ENCODE data around the gene SLC12A1. TPM values are rescaled to one million over a fixed set of nuclear protein-coding genes. Genes with fewer than 3 reads are reported as not detected.

SLC12A1 gene
- total RNA-seq, 1 experiment from 2014 or later: not detected

DNA sequence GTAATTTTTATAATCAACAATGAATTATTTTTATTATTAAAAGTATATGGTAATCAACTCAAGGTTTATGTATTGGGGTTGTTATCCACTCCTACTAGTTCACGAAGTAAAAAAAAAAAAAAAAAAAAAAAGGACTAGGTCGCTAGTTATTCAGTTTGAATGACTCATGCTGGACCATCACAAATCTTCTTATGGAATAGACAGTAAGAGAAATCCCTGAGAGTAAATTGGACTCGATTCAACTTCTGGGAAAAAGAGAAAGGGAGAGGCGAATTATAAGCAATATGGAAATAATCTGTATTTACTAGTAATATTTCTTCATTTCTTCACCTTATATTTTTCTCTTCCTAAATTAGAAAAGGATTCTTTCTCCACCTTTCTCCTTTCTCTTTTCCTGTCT, 30.0 kb upstream of the SLC12A1 start:
- Histone ChIP-seq H3K4me3 (ENCODE audit: low read depth in 2 of 2, low read length in 2 of 2) (peak overlapping the region in 1 of 2 experiments; percentile 72; a peak in 2 of 4 replicates), H3K27me3 (ENCODE audit: control insufficient read depth, insufficient read depth, low read length) (no peaks in the 10 kb centered on the region), H3K36me3 (ENCODE audit: control insufficient read depth, insufficient read depth, low read length) (no peaks in the 10 kb centered on the region), H3K27ac (ENCODE audit: low read length) (0 out of 2 replicates have a peak overlapping the region, but pooled peaks have one; percentile 86), H3K9me3 (ENCODE audit: control insufficient read depth, insufficient read depth, low read depth, low read length) (no peaks in the 10 kb centered on the region), H3K4me1 (ENCODE audit: control insufficient read depth, insufficient read depth, low read length) (peaks cover 14% of the 10 kb centered on the region; the same call in 1 of the 2 replicates)
- DNase-seq (ENCODE audit: low read depth, low spot score) (no peak), ATAC-seq (no peak)
- BruUV-seq (replicated peaks): no TSS peak
- CTCF ChIA-PET: no interaction called here
- in situ Hi-C loops (cut with HindIII; ENCODE audit: low pct_unique_long_range_greater_than_20kb, low sequenced_read_pairs) (no loop called here), intact Hi-C loops (cut with micrococcal nuclease; ENCODE audit: unreplicated experiment) (no loop called here)
- TF ChIP-seq SIN3A (IDR thresholded peaks at IDR 0.05; ENCODE audit: borderline replicate concordance, insufficient read depth, low read depth, low read length) (no peak), TCF7L2 (IDR thresholded peaks at IDR 0.05; ENCODE audit: low read depth, low read length) (no peak), POLR2AphosphoS5 (IDR thresholded peaks at IDR 0.05; ENCODE audit: low read depth, low read length) (no peak)
- TF ChIP-seq, protein P1, sequence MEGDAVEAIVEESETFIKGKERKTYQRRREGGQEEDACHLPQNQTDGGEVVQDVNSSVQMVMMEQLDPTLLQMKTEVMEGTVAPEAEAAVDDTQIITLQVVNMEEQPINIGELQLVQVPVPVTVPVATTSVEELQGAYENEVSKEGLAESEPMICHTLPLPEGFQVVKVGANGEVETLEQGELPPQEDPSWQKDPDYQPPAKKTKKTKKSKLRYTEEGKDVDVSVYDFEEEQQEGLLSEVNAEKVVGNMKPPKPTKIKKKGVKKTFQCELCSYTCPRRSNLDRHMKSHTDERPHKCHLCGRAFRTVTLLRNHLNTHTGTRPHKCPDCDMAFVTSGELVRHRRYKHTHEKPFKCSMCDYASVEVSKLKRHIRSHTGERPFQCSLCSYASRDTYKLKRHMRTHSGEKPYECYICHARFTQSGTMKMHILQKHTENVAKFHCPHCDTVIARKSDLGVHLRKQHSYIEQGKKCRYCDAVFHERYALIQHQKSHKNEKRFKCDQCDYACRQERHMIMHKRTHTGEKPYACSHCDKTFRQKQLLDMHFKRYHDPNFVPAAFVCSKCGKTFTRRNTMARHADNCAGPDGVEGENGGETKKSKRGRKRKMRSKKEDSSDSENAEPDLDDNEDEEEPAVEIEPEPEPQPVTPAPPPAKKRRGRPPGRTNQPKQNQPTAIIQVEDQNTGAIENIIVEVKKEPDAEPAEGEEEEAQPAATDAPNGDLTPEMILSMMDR (IDR thresholded peaks at IDR 0.05): no peak
- TF ChIP-seq, protein P2, sequence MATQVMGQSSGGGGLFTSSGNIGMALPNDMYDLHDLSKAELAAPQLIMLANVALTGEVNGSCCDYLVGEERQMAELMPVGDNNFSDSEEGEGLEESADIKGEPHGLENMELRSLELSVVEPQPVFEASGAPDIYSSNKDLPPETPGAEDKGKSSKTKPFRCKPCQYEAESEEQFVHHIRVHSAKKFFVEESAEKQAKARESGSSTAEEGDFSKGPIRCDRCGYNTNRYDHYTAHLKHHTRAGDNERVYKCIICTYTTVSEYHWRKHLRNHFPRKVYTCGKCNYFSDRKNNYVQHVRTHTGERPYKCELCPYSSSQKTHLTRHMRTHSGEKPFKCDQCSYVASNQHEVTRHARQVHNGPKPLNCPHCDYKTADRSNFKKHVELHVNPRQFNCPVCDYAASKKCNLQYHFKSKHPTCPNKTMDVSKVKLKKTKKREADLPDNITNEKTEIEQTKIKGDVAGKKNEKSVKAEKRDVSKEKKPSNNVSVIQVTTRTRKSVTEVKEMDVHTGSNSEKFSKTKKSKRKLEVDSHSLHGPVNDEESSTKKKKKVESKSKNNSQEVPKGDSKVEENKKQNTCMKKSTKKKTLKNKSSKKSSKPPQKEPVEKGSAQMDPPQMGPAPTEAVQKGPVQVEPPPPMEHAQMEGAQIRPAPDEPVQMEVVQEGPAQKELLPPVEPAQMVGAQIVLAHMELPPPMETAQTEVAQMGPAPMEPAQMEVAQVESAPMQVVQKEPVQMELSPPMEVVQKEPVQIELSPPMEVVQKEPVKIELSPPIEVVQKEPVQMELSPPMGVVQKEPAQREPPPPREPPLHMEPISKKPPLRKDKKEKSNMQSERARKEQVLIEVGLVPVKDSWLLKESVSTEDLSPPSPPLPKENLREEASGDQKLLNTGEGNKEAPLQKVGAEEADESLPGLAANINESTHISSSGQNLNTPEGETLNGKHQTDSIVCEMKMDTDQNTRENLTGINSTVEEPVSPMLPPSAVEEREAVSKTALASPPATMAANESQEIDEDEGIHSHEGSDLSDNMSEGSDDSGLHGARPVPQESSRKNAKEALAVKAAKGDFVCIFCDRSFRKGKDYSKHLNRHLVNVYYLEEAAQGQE (IDR thresholded peaks at IDR 0.05; ENCODE audit: insufficient read depth in 1 of 2, low read depth in 2 of 2, low read length in 1 of 2): no peak
- POLR2A ChIA-PET: no interaction called here

DNA sequence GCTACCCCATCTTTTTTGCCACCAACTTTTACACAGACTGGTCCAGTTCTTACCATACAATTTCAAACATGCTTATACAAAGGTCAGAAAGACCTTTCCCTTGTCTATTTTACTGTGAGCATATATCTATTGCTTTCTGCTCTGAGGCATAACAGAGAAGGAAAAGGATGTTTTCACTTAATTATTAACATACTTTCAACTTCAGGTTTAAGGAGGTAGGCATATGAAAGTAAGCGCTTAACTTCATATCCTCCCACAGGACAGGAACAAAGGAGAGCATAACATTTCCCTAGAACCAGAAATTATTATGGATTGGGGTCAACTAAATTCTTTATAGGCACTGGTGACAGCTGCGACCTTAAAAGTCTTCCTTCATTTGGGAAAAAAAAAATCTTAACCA, 29.1 kb upstream of the SLC12A1 start:
- H3K4me3 ChIP-seq (ENCODE audit: low read depth in 2 of 2, low read length in 2 of 2): peak overlapping the region; percentile 72 to 73
- TSS peak; percentile 74 for BruUV-seq (replicated peaks)
- in situ Hi-C loops (cut with HindIII; ENCODE audit: low pct_unique_long_range_greater_than_20kb, low sequenced_read_pairs) (no loop called here), intact Hi-C loops (cut with micrococcal nuclease; ENCODE audit: unreplicated experiment) (no loop called here)
- H3K27me3 ChIP-seq (ENCODE audit: control insufficient read depth, insufficient read depth, low read length): no peaks in the 10 kb centered on the region
- POLR2A ChIA-PET: no interaction called here
- DNase-seq (ENCODE audit: low read depth, low spot score): no peak
- no peaks in the 10 kb centered on the region for H3K9me3 ChIP-seq (ENCODE audit: control insufficient read depth, insufficient read depth, low read depth, low read length)
- TF ChIP-seq, protein P1 (IDR thresholded peaks at IDR 0.05): no peak
- TF ChIP-seq, protein P2 (IDR thresholded peaks at IDR 0.05; ENCODE audit: insufficient read depth in 1 of 2, low read depth in 2 of 2, low read length in 1 of 2): no peak
- TF ChIP-seq TCF7L2 (IDR thresholded peaks at IDR 0.05; ENCODE audit: low read depth, low read length) (no peak), POLR2AphosphoS5 (IDR thresholded peaks at IDR 0.05; ENCODE audit: low read depth, low read length) (no peak)
- CTCF ChIA-PET: no interaction called here
- H3K36me3 ChIP-seq (ENCODE audit: control insufficient read depth, insufficient read depth, low read length): no peaks in the 10 kb centered on the region
- no peak for ATAC-seq
- peaks cover 14% of the 10 kb centered on the region; the same call in 1 of the 2 replicates for H3K4me1 ChIP-seq (ENCODE audit: control insufficient read depth, insufficient read depth, low read length)
- H3K27ac ChIP-seq (ENCODE audit: low read length): peak overlapping the region; percentile 86

All from Panc1 (cell line).